T follicular helper cell (primary cell): ENCODE results near the gene CNDP2.

Experiments
- DNase-seq: peaks from one replicate; pipeline ENCODE4 v3.0.0-alpha.2; 2020; ENCODE audit warnings: low read depth
- total RNA-seq, 2 experiments: gene quantifications; one replicate each; lab custom pipeline; 2026; lab: John Stamatoyannopoulos, UW

Gene CNDP2
- total RNA-seq = 116 to 148 reads per million in 2 experiments

- peak; percentile 96 for DNase-seq
These were observed at the start of gene CNDP2 for GRCh38 chr18:74495581-74496507. Gene CNDP2 (plus strand): TSS chr18:74496363. CDS start chr18:74499974, 3,611 bp downstream.

- DNase-seq = no peak
These were observed 49.3 kb upstream of the CNDP2 start for GRCh38 chr18:74446631-74447403.

- no peak for DNase-seq
These were observed 48.6 kb upstream of the CNDP2 start for GRCh38 chr18:74447404-74448152.

GRCh38 chr18:74450626-74451025, 45.5 kb upstream of the CNDP2 start:
- DNase-seq = no peak

- no peak for DNase-seq
These were observed 45.0 kb upstream of the CNDP2 start for GRCh38 chr18:74451148-74451547.

- no peak for DNase-seq
These were observed 43.1 kb upstream of the CNDP2 start for GRCh38 chr18:74453016-74453566.

- DNase-seq = no peak
These were observed 42.4 kb upstream of the CNDP2 start for GRCh38 chr18:74453642-74454198.

GRCh38 chr18:74454279-74454751, 41.8 kb upstream of the CNDP2 start:
- DNase-seq = no peak

GRCh38 chr18:74455386-74455785, 40.8 kb upstream of the CNDP2 start:
- no peak for DNase-seq

- no peak for DNase-seq
These were observed 40.2 kb upstream of the CNDP2 start for GRCh38 chr18:74456017-74456348.

GRCh38 chr18:74456349-74457042, 39.7 kb upstream of the CNDP2 start:
- DNase-seq = no peak

- no peak for DNase-seq
These were observed 39.0 kb upstream of the CNDP2 start, which contains the start of gene DIPK1C for GRCh38 chr18:74457043-74457724. Gene DIPK1C (minus strand): TSS chr18:74457308. CDS start chr18:74457259, 49 bp downstream.

GRCh38 chr18:74457725-74458421, 38.3 kb upstream of the CNDP2 start:
- DNase-seq = no peak

- DNase-seq = no peak
These were observed 36.3 kb upstream of the CNDP2 start for GRCh38 chr18:74459889-74460288.

- no peak for DNase-seq
These were observed 35.3 kb upstream of the CNDP2 start for GRCh38 chr18:74460825-74461224.

GRCh38 chr18:74463254-74463653, 32.9 kb upstream of the CNDP2 start:
- no peak for DNase-seq

GRCh38 chr18:74463983-74464382, 32.2 kb upstream of the CNDP2 start:
- no peak for DNase-seq

- no peak for DNase-seq
These were observed 30.4 kb upstream of the CNDP2 start for GRCh38 chr18:74465775-74466174.

- DNase-seq = no peak
These were observed 27.6 kb upstream of the CNDP2 start for GRCh38 chr18:74468547-74469061.
